ENCODE results near the gene FBRSL1. TPM values are rescaled to one million over a fixed set of nuclear protein-coding genes. Genes with fewer than 3 reads are reported as not detected.

FBRSL1 gene
- total RNA-seq, 1 donor, result 13.5 TPM

- H3K9me3 ChIP-seq (ENCODE audit: low read depth, low read length), result no peaks in the 10 kb centered on the region
- H3K4me3 ChIP-seq (ENCODE audit: low read length), result no peak overlapping the region
- H3K27me3 ChIP-seq (ENCODE audit: insufficient read depth, low read length), result no peaks in the 10 kb centered on the region
- peaks cover 43% of the 10 kb centered on the region for H3K4me1 ChIP-seq (ENCODE audit: insufficient read depth, low read length)
Observed at GRCh38 chr12:132483208-132483607, 6.7 kb upstream of the FBRSL1 start.

- no peaks in the 10 kb centered on the region for H3K9me3 ChIP-seq (ENCODE audit: low read depth, low read length)
- H3K4me1 ChIP-seq (ENCODE audit: insufficient read depth, low read length), result peaks cover 47% of the 10 kb centered on the region
- H3K4me3 ChIP-seq (ENCODE audit: low read length), result no peak overlapping the region
- no peaks in the 10 kb centered on the region for H3K27me3 ChIP-seq (ENCODE audit: insufficient read depth, low read length)
Observed at GRCh38 chr12:132483612-132484011, 6.3 kb upstream of the FBRSL1 start.

DNA sequence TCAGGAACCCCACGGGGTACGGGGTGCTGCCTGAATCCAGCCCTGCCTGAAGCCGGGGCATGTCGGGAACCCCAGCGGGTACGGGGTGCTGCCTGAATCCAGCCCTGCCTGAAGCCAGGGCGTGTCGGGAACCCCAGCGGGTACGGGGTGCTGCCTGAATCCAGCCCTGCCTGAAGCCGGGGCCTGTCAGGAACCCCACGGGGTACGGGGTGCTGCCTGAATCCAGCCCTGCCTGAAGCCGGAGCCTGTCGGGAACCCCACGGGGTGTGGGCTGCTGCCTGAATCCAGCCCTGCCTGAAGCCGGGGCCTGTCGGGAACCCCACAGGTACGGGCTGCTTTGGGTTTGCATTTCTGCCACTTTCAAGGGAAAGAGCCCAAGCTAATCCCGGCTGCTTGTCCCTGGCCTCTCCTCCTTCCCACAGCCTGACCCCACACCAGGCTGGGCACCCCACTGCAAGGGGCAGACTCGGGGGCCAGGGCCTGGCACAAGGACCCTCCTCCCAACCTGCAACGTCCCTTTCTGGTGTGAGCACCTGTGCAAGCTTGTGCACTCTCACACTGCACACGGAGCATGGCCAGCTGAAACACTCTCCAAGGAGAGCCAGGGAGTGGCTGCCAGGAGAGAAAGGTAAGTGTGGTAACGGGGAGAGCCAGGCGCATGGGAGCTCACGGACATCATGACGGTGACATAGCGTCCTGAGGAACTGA lies 5.6 kb upstream of the FBRSL1 start:
- H3K4me1 ChIP-seq (ENCODE audit: insufficient read depth, low read length), result peaks cover 52% of the 10 kb centered on the region
- H3K9me3 ChIP-seq (ENCODE audit: low read depth, low read length), result no peaks in the 10 kb centered on the region
- no peak overlapping the region for H3K4me3 ChIP-seq (ENCODE audit: low read length)
- no peaks in the 10 kb centered on the region for H3K27me3 ChIP-seq (ENCODE audit: insufficient read depth, low read length)

GRCh38 chr12:132484891-132485441 lies 5.0 kb upstream of the FBRSL1 start:
- Histone ChIP-seq H3K4me3 (ENCODE audit: low read length) (no peak overlapping the region), H3K9me3 (ENCODE audit: low read depth, low read length) (no peaks in the 10 kb centered on the region), H3K4me1 (ENCODE audit: insufficient read depth, low read length) (peaks cover 52% of the 10 kb centered on the region), H3K27me3 (ENCODE audit: insufficient read depth, low read length) (no peaks in the 10 kb centered on the region)

DNA sequence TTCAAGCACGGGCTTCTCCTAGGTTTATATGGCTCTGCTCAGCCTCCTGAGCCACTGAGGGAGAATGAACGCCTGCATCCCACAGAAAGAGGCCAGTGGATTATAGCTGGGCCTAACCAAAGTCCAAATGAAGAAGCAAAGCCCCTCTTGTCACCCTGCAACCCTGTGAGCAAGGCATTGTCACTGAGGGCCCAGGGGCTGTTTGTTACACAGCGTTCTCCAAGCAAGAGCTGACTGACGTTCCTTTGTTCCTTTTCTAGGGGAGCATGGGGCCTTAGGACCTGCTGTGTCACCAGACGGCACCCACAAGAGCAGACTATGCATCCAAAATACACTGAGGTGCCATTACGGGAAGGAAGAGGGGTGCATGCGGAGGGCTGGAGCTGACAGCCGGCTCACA lies 4.3 kb upstream of the FBRSL1 start:
- Histone ChIP-seq H3K4me3 (ENCODE audit: low read length) (no peak overlapping the region), H3K27me3 (ENCODE audit: insufficient read depth, low read length) (no peaks in the 10 kb centered on the region), H3K4me1 (ENCODE audit: insufficient read depth, low read length) (peaks cover 46% of the 10 kb centered on the region), H3K9me3 (ENCODE audit: low read depth, low read length) (no peaks in the 10 kb centered on the region)

GRCh38 chr12:132486168-132486567 lies 3.8 kb upstream of the FBRSL1 start:
- Histone ChIP-seq H3K27me3 (ENCODE audit: insufficient read depth, low read length) (no peaks in the 10 kb centered on the region), H3K9me3 (ENCODE audit: low read depth, low read length) (no peaks in the 10 kb centered on the region), H3K4me3 (ENCODE audit: low read length) (no peak overlapping the region), H3K4me1 (ENCODE audit: insufficient read depth, low read length) (peaks cover 45% of the 10 kb centered on the region)

DNA sequence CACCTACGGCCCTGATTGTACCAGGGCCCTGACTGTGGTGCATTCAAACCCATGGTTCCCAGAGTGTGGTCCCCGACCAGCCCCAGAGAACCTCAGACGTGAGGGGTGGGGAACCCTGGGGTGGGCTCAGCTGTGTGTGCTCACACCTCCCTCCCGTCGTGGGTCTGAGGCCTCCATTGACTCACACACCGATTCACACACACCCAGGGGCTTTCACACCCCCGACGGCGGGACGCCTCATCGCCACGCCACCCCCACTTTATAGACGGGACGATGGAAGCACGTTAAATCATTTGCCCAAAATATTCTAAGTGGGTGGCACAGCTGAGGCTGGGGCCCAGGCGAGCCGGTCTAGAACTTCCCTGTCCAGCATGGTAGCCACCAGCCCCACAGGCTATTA lies 3.4 kb upstream of the FBRSL1 start:
- H3K9me3 ChIP-seq (ENCODE audit: low read depth, low read length), result no peaks in the 10 kb centered on the region
- no peaks in the 10 kb centered on the region for H3K27me3 ChIP-seq (ENCODE audit: insufficient read depth, low read length)
- peaks cover 45% of the 10 kb centered on the region for H3K4me1 ChIP-seq (ENCODE audit: insufficient read depth, low read length)
- no peak overlapping the region for H3K4me3 ChIP-seq (ENCODE audit: low read length)

GRCh38 chr12:132487311-132487741 lies 2.6 kb upstream of the FBRSL1 start:
- H3K4me1 ChIP-seq (ENCODE audit: insufficient read depth, low read length), result peaks cover 45% of the 10 kb centered on the region
- no peaks in the 10 kb centered on the region for H3K27me3 ChIP-seq (ENCODE audit: insufficient read depth, low read length)
- H3K4me3 ChIP-seq (ENCODE audit: low read length), result no peak overlapping the region
- no peaks in the 10 kb centered on the region for H3K9me3 ChIP-seq (ENCODE audit: low read depth, low read length)

- Histone ChIP-seq H3K9me3 (ENCODE audit: low read depth, low read length) (no peaks in the 10 kb centered on the region), H3K27me3 (ENCODE audit: insufficient read depth, low read length) (no peaks in the 10 kb centered on the region), H3K4me3 (ENCODE audit: low read length) (peak overlapping the region; percentile 67), H3K4me1 (ENCODE audit: insufficient read depth, low read length) (peaks cover 49% of the 10 kb centered on the region)
Observed at GRCh38 chr12:132488127-132489077, 1.5 kb upstream of the FBRSL1 start.

- Histone ChIP-seq H3K27me3 (ENCODE audit: insufficient read depth, low read length) (no peaks in the 10 kb centered on the region), H3K4me3 (ENCODE audit: low read length) (peak overlapping the region; percentile 67), H3K9me3 (ENCODE audit: low read depth, low read length) (no peaks in the 10 kb centered on the region), H3K4me1 (ENCODE audit: insufficient read depth, low read length) (peaks cover 57% of the 10 kb centered on the region)
Observed at GRCh38 chr12:132489078-132489601, 811 bp upstream of the FBRSL1 start.

GRCh38 chr12:132490422-132491137 lies 629 bp downstream of the FBRSL1 start:
- Histone ChIP-seq H3K27me3 (ENCODE audit: insufficient read depth, low read length) (no peaks in the 10 kb centered on the region), H3K4me3 (ENCODE audit: low read length) (peak overlapping the region; percentile 53), H3K4me1 (ENCODE audit: insufficient read depth, low read length) (peaks cover 71% of the 10 kb centered on the region), H3K9me3 (ENCODE audit: low read depth, low read length) (no peaks in the 10 kb centered on the region)

GRCh38 chr12:132491138-132491663 lies 1.2 kb downstream of the FBRSL1 start:
- Histone ChIP-seq H3K4me3 (ENCODE audit: low read length) (peak overlapping the region; percentile 53), H3K9me3 (ENCODE audit: low read depth, low read length) (no peaks in the 10 kb centered on the region), H3K4me1 (ENCODE audit: insufficient read depth, low read length) (peaks cover 76% of the 10 kb centered on the region), H3K27me3 (ENCODE audit: insufficient read depth, low read length) (no peaks in the 10 kb centered on the region)

DNA sequence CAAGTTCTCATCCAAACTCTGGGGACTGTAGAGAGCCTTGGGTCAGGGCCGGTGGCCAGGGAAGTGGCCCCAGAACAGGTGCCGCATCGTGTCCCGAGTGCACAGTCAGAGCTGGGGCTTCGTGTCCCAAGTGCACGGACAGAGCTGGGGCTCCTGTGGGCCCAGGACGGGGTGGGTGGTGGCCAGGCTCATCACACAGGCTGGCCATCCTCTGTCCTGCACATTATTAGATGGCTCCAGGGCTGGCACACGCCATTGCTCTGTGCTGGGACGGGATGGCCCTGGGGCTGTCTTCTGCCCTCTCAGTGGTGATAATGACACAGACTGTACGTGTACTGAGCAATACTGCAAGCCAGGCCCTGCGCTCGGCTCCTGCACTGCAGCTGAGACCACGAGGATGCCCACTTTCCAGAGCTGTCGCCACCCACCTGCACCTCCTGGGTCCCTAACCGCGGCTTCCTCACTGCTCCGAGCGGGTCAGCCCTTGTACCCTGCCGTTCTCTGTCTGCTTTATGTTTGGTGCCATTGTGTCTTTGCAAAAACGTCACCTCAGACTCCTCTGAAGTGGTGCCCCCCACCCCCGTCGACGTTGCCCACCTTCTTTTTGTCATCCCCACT lies 1.9 kb downstream of the FBRSL1 start:
- Histone ChIP-seq H3K27me3 (ENCODE audit: insufficient read depth, low read length) (no peaks in the 10 kb centered on the region), H3K4me3 (ENCODE audit: low read length) (peak overlapping the region; percentile 53), H3K4me1 (ENCODE audit: insufficient read depth, low read length) (peaks cover 81% of the 10 kb centered on the region), H3K9me3 (ENCODE audit: low read depth, low read length) (no peaks in the 10 kb centered on the region)

- Histone ChIP-seq H3K27me3 (ENCODE audit: insufficient read depth, low read length) (no peaks in the 10 kb centered on the region), H3K9me3 (ENCODE audit: low read depth, low read length) (no peaks in the 10 kb centered on the region), H3K4me1 (ENCODE audit: insufficient read depth, low read length) (peaks cover 78% of the 10 kb centered on the region), H3K4me3 (ENCODE audit: low read length) (no peak overlapping the region)
Observed at GRCh38 chr12:132492522-132492921, 2.6 kb downstream of the FBRSL1 start.

All from mononuclear cell (primary cell).